ENCODE results near the gene MMP24OS. TPM values are rescaled to one million over a fixed set of nuclear protein-coding genes. Genes with fewer than 3 reads are reported as not detected.
A peak's percentile ranks its signal among the peaks of the same experiment; 100 is the strongest.

The MMP24OS gene
- total RNA-seq, 4 donors from 2014 or later = 8.8 to 67.8 (median 18.1) TPM

GRCh38 chr20:35283441-35284266 is 5.7 kb upstream of the MMP24OS start:
- TF ChIP-seq POLR2A (IDR thresholded peaks at IDR 0.05) = no peak
- no peak for TF ChIP-seq CTCF (IDR thresholded peaks at IDR 0.05)
- H3K9me3 ChIP-seq = no peaks in the 10 kb centered on the region
- no peak for DNase-seq
- no peaks in the 10 kb centered on the region for H3K27me3 ChIP-seq
- H3K36me3 ChIP-seq = no peaks in the 10 kb centered on the region
- H3K27ac ChIP-seq = peak overlapping the region; percentile 75 to 84
- peak overlapping the region; percentile 71 to 76 for H3K4me3 ChIP-seq
- H3K4me1 ChIP-seq = peaks cover 7 to 9% of the 10 kb centered on the region in 2 donors
- intact Hi-C loops (cut with DNase I; ENCODE audit: low total_unique reads) = no loop called here

GRCh38 chr20:35281506-35282101 is 3.7 kb upstream of the MMP24OS start:
- Histone ChIP-seq H3K27ac (no peak overlapping the region), H3K4me3 (no peak overlapping the region), H3K4me1 (peaks cover 7 to 15% of the 10 kb centered on the region in 2 donors), H3K27me3 (no peaks in the 10 kb centered on the region), H3K36me3 (no peaks in the 10 kb centered on the region), H3K9me3 (no peaks in the 10 kb centered on the region)
- DNase-seq = no peak
- TF ChIP-seq POLR2A (IDR thresholded peaks at IDR 0.05) = no peak
- no peak for TF ChIP-seq CTCF (IDR thresholded peaks at IDR 0.05)
- intact Hi-C loops (cut with DNase I; ENCODE audit: low total_unique reads) = no loop called here

GRCh38 chr20:35280523-35280922 is 2.6 kb upstream of the MMP24OS start:
- H3K27me3 ChIP-seq = no peaks in the 10 kb centered on the region
- no peaks in the 10 kb centered on the region for H3K36me3 ChIP-seq
- H3K27ac ChIP-seq = no peak overlapping the region
- TF ChIP-seq POLR2A (IDR thresholded peaks at IDR 0.05) = no peak
- intact Hi-C loops (cut with DNase I; ENCODE audit: low total_unique reads) = no loop called here
- DNase-seq = no peak
- no peaks in the 10 kb centered on the region for H3K9me3 ChIP-seq
- no peak overlapping the region for H3K4me3 ChIP-seq
- peaks cover 7 to 22% of the 10 kb centered on the region in 2 donors for H3K4me1 ChIP-seq

GRCh38 chr20:35279533-35280174 is 1.7 kb upstream of the MMP24OS start:
- H3K9me3 ChIP-seq = no peaks in the 10 kb centered on the region
- DNase-seq = no peak
- no peak overlapping the region for H3K4me3 ChIP-seq
- H3K4me1 ChIP-seq = peaks cover 7 to 22% of the 10 kb centered on the region in 2 donors
- H3K36me3 ChIP-seq = no peaks in the 10 kb centered on the region
- TF ChIP-seq POLR2A (IDR thresholded peaks at IDR 0.05) (no peak), CTCF (IDR thresholded peaks at IDR 0.05) (no peak)
- H3K27me3 ChIP-seq = no peaks in the 10 kb centered on the region
- no peak overlapping the region for H3K27ac ChIP-seq
- intact Hi-C loops (cut with DNase I; ENCODE audit: low total_unique reads) = loop anchor here (10.0 kb wide), 1 partner anchor 135 kb away; the partner anchor contains the start of gene EDEM2

- H3K27ac ChIP-seq = peak overlapping the region in 1 of 2 donors; percentile 96
- H3K27me3 ChIP-seq = no peaks in the 10 kb centered on the region
- H3K9me3 ChIP-seq = no peaks in the 10 kb centered on the region
- intact Hi-C loops (cut with DNase I; ENCODE audit: low total_unique reads) = loop anchor here (10.0 kb wide), 1 partner anchor 134 kb away; the partner anchor contains the start of gene EDEM2
- H3K4me3 ChIP-seq = no peak overlapping the region
- H3K36me3 ChIP-seq = no peaks in the 10 kb centered on the region
- H3K4me1 ChIP-seq = peaks cover 7 to 22% of the 10 kb centered on the region in 2 donors
- DNase-seq = no peak
- no peak for TF ChIP-seq POLR2A (IDR thresholded peaks at IDR 0.05)
- no peak for TF ChIP-seq CTCF (IDR thresholded peaks at IDR 0.05)
Observed at GRCh38 chr20:35279040-35279439, 1.1 kb upstream of the MMP24OS start.
